HepG2 (cell line): Measurements from ENCODE around the gene LRRC25. TPM values are rescaled to one million over a fixed set of nuclear protein-coding genes. Genes with fewer than 3 reads are reported as not detected.

ENCODE experiments used
- ARNTL ChIP-seq: sonication (generic); formaldehyde crosslinking; IDR thresholded peaks from 2 replicates; pipeline ENCODE4 v1.4.0; 2020; ENCODE audit warnings: mild to moderate bottlenecking, missing genetic modification reagents
- EP300 ChIP-seq, 3 experiments: sonication (generic) in 1 of 3; formaldehyde crosslinking in 1 of 3; IDR thresholded peaks; 2 replicates each; pipeline versions ENCODE4 v1.5.1 to v1.6.1; 2011 to 2020; ENCODE audit warnings: low read depth in 2 of 3, low read length in 2 of 3, borderline replicate concordance in 1 of 3, improper control_type of control experiment in 1 of 3, mild to moderate bottlenecking in 1 of 3, missing genetic modification reagents in 1 of 3, moderate library complexity in 1 of 3
- HMG20B ChIP-seq: conservative IDR thresholded peaks from 2 replicates; pipeline ENCODE4 v1.6.1; 2016; ENCODE audit warnings: missing genetic modification reagents, missing compliant biosample characterization
- HNF4A ChIP-seq: sonication (generic); formaldehyde crosslinking; IDR thresholded peaks from 2 replicates; pipeline ENCODE4 v1.4.0; 2020; ENCODE audit warnings: missing genetic modification reagents
- LCORL ChIP-seq, 2 experiments: fragments of 450-650 bp in 1 of 2; sonication (generic) in 1 of 2; formaldehyde crosslinking in 1 of 2; IDR thresholded peaks; 2 replicates each; pipeline versions ENCODE4 v1.5.0 to v1.6.1; 2017 to 2020; ENCODE audit warnings: antibody characterized with exemption in 1 of 2, missing genetic modification reagents in 1 of 2
- MBD4 ChIP-seq: IDR thresholded peaks from 2 replicates; pipeline ENCODE4 v1.6.1; 2012; ENCODE audit warnings: low read length, inconsistent platforms, borderline replicate concordance
- MLX ChIP-seq: IDR thresholded peaks from 2 replicates; pipeline ENCODE4 v1.6.1; 2016
- PAF1 ChIP-seq: IDR thresholded peaks from 2 replicates; pipeline ENCODE4 v1.6.1; 2016; ENCODE audit warnings: missing genetic modification reagents, missing compliant biosample characterization
- PAXIP1 ChIP-seq: sonication (generic); formaldehyde crosslinking; conservative IDR thresholded peaks from 2 replicates; pipeline ENCODE4 v1.4.0; 2020; ENCODE audit warnings: mild to moderate bottlenecking, missing genetic modification reagents, moderate library complexity
- PHF8 ChIP-seq: sonication (generic); formaldehyde crosslinking; IDR thresholded peaks from 2 replicates; pipeline ENCODE4 v1.5.0; 2020; ENCODE audit warnings: missing genetic modification reagents
- SALL1 ChIP-seq: sonication (generic); formaldehyde crosslinking; IDR thresholded peaks from 2 replicates; pipeline ENCODE4 v1.8.0; 2022; ENCODE audit warnings: mild to moderate bottlenecking, missing genetic modification reagents
- SALL2 ChIP-seq: sonication (generic); formaldehyde crosslinking; IDR thresholded peaks from 2 replicates; pipeline ENCODE4 v1.8.1; 2023; ENCODE audit warnings: mild to moderate bottlenecking, missing genetic modification reagents, inconsistent platforms
- SMAD9 ChIP-seq: sonication (generic); formaldehyde crosslinking; IDR thresholded peaks from 2 replicates; pipeline ENCODE4 v1.5.1; 2020; ENCODE audit warnings: mild to moderate bottlenecking, missing genetic modification reagents
- TARDBP ChIP-seq: sonication (generic); formaldehyde crosslinking; IDR thresholded peaks from 2 replicates; pipeline ENCODE4 v1.8.0; 2022; ENCODE audit warnings: mild to moderate bottlenecking, missing genetic modification reagents
- XBP1 ChIP-seq: sonication (generic); formaldehyde crosslinking; IDR thresholded peaks from 2 replicates; pipeline ENCODE4 v1.5.0; 2020; ENCODE audit warnings: missing genetic modification reagents
- YEATS4 ChIP-seq: sonication (generic); formaldehyde crosslinking; IDR thresholded peaks from 2 replicates; pipeline ENCODE4 v1.4.0; 2020; ENCODE audit warnings: missing genetic modification reagents, borderline replicate concordance
- ZFP91 ChIP-seq: sonication (generic); formaldehyde crosslinking; IDR thresholded peaks from 2 replicates; pipeline ENCODE4 v1.9.0; 2022; ENCODE audit warnings: missing genetic modification reagents, mild to moderate bottlenecking, borderline replicate concordance
- ZNF333 ChIP-seq: sonication (generic); formaldehyde crosslinking; IDR thresholded peaks from 2 replicates; pipeline ENCODE4 v1.4.0; 2020; ENCODE audit warnings: mild to moderate bottlenecking, missing genetic modification reagents, borderline replicate concordance
- ZNF382 ChIP-seq: sonication (generic); formaldehyde crosslinking; IDR thresholded peaks from 2 replicates; pipeline ENCODE4 v1.5.0; 2020; ENCODE audit warnings: missing genetic modification reagents, mild to moderate bottlenecking, borderline replicate concordance
- ZNF589 ChIP-seq: sonication (generic); formaldehyde crosslinking; conservative IDR thresholded peaks from 2 replicates; pipeline ENCODE4 v1.8.0; 2022; ENCODE audit warnings: mild to moderate bottlenecking, moderate library complexity, missing genetic modification reagents
- ZNF770 ChIP-seq: sonication (generic); formaldehyde crosslinking; IDR thresholded peaks from 2 replicates; pipeline ENCODE4 v1.5.0; 2020; ENCODE audit warnings: mild to moderate bottlenecking, missing genetic modification reagents
- ZNF83 ChIP-seq: sonication (generic); formaldehyde crosslinking; IDR thresholded peaks from 2 replicates; pipeline ENCODE4 v1.4.0; 2020; ENCODE audit warnings: missing genetic modification reagents, mild to moderate bottlenecking, borderline replicate concordance
- polyA plus RNA-seq, 8 experiments: library from polyadenylated mRNA; depleted of rRNA in 3 of 8; stranded (reverse) in 7 of 8; unstranded in 1 of 8; fragments of >200 nt; fragmentation: Illumina TruSeq in 4 of 8; extraction: Trizol in 4 of 8; gene quantifications; 2 replicates each; pipeline versions ENCODE4 v1.2.1 to v1.2.3, GENCODE V29; 2011 to 2016; ENCODE audit warnings: low read depth in 4 of 8, missing spikeins in 1 of 8, mixed read lengths in 1 of 8; ENCODE audit not compliant: insufficient read depth in 1 of 8
- total RNA-seq, 5 experiments: library from RNA; depleted of rRNA; stranded (reverse); fragments of >200 nt; fragmentation: Illumina TruSeq; extraction: Trizol; gene quantifications; 2 replicates each; pipeline ENCODE4 v1.2.3, GENCODE V29; 2016; ENCODE audit warnings: low read depth in 1 of 5

The LRRC25 gene
- total and polyA plus RNA-seq, 2 of the 13 experiments (the other 11 are each of a cell fraction or from before 2014, with no cell fraction given) = 0.13 to 0.53 TPM

GRCh38 chr19:18362934-18363542 lies 34.4 kb downstream of the LRRC25 start (continued):
- TF ChIP-seq ZNF770 = peak; percentile 99
- peak; percentile 57; the same call in 1 of the 2 replicates for TF ChIP-seq SALL2 (CRISPR knock-in tag)
- TF ChIP-seq ZNF382 = no peak
- 0 out of 2 replicates have a peak, but pooled peaks have one; percentile 75 for TF ChIP-seq ZNF333
- peak; percentile 65; the same call in 1 of the 2 replicates for TF ChIP-seq YEATS4 (CRISPR knock-in tag)
- TF ChIP-seq SMAD9 = no peak
- peak in 1 of 2 experiments; percentile 45; a peak in 2 of 4 replicates for TF ChIP-seq EP300 (IDR thresholded peaks at IDR 0.05; ENCODE audit: low read depth in 2 of 2, low read length in 2 of 2)
- TF ChIP-seq EP300 (CRISPR knock-in tag; IDR thresholded peaks at IDR 0.05; ENCODE audit: borderline replicate concordance) = no peak
- TF ChIP-seq XBP1 (CRISPR knock-in tag) = no peak
- no peak for TF ChIP-seq PHF8 (CRISPR knock-in tag)
- peak; percentile 60; the same call in 1 of the 2 replicates for TF ChIP-seq HNF4A (CRISPR knock-in tag)
- TF ChIP-seq MBD4 = no peak
- TF ChIP-seq HMG20B (CRISPR knock-in tag) = no peak
- TF ChIP-seq PAF1 (CRISPR knock-in tag) = no peak
- TF ChIP-seq PAXIP1 (CRISPR knock-in tag) = peak; percentile 60
- no peak for TF ChIP-seq ZNF83 (CRISPR knock-in tag)
- no peak for TF ChIP-seq MLX (CRISPR knock-in tag)
- no peak for TF ChIP-seq LCORL (IDR thresholded peaks at IDR 0.05)
- TF ChIP-seq LCORL (CRISPR knock-in tag; IDR thresholded peaks at IDR 0.05) = peak; percentile 54
- peak; percentile 89 for TF ChIP-seq ARNTL
- peak; percentile 99 for TF ChIP-seq ZFP91 (CRISPR knock-in tag)
- peak; percentile 88 for TF ChIP-seq SALL1 (CRISPR knock-in tag)
- no peak for TF ChIP-seq ZNF589 (CRISPR knock-in tag)
- TF ChIP-seq TARDBP (CRISPR knock-in tag) = peak; percentile 86
